DLD1 (cell line): ENCODE measurements around the gene KLF11.

Source experiments
- in situ Hi-C: cut with HindIII; loops from 2 replicates; pipeline ENCODE4 v1.10.0; 2017; ENCODE audit warnings: low sequenced_read_pairs

KLF11 gene

GRCh38 chr2:10043256-10043905 lies at the start of gene KLF11:
KLF11 (plus strand) TSS chr2:10043550; CDS start chr2:10043717, 167 bp downstream.
- in situ Hi-C loops: no loop called here

GRCh38 chr2:9994462-9994861 lies 48.9 kb upstream of the KLF11 start:
- in situ Hi-C loops: no loop called here

- in situ Hi-C loops: no loop called here
These were observed 48.3 kb upstream of the KLF11 start for GRCh38 chr2:9995059-9995458.

- in situ Hi-C loops: no loop called here
These were observed 47.0 kb upstream of the KLF11 start for GRCh38 chr2:9996321-9996720.

- in situ Hi-C loops: no loop called here
These were observed 45.4 kb upstream of the KLF11 start for GRCh38 chr2:9997936-9998335.

GRCh38 chr2:9998916-9999654 lies 44.3 kb upstream of the KLF11 start:
- in situ Hi-C loops: no loop called here

GRCh38 chr2:9999693-10000092 lies 43.7 kb upstream of the KLF11 start:
- in situ Hi-C loops: no loop called here

GRCh38 chr2:10000541-10000940 lies 42.8 kb upstream of the KLF11 start:
- in situ Hi-C loops: no loop called here

- in situ Hi-C loops: no loop called here
These were observed 41.8 kb upstream of the KLF11 start for GRCh38 chr2:10001586-10001985.

- in situ Hi-C loops: no loop called here
These were observed 41.2 kb upstream of the KLF11 start for GRCh38 chr2:10002109-10002508.

DNA sequence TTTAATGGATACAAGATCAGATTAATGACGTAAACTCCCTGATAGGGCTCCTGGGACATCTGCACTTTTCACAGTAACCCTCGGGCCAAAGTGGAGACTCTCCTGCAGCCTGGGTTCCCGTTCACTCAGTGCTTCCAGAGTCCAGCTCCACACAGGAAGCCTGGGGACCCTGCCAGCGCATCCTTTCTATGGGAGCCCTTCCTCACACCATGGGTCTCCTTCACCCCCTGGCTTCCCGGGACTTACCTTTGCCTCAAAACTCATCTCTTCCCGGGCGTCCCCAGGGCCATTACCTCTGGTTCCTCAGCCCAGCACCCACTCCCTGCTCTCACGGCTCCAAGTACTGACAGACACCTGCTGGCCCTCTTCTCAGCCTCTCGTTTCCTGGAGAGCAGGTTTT lies 40.7 kb upstream of the KLF11 start:
- in situ Hi-C loops: no loop called here

- in situ Hi-C loops: no loop called here
These were observed 39.9 kb upstream of the KLF11 start for GRCh38 chr2:10003206-10004125.

DNA sequence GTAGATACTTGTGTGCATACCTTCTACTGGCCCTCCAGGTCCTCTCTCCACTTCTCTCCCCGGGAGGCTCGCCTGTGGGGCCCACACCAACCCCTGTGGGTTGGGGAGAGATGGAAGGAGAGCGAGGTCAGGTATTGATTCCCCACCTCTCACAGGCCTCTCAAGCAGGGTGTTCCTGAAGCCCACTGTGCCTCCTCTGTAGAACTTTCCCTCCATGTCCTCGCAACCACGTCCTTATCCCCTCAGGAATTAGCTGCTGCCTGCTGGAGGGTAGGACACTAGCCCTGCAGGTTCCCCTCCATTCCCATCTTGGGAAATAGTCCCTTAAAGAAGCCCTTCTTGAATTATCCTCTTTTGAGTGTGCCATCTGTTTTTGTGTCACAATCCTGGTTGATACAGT lies 38.9 kb upstream of the KLF11 start:
- in situ Hi-C loops: no loop called here

GRCh38 chr2:10004836-10005235 lies 38.5 kb upstream of the KLF11 start:
- in situ Hi-C loops: no loop called here

- in situ Hi-C loops: no loop called here
These were observed 37.7 kb upstream of the KLF11 start for GRCh38 chr2:10005461-10006235.

GRCh38 chr2:10006236-10007161 lies 36.9 kb upstream of the KLF11 start:
- in situ Hi-C loops: no loop called here

DNA sequence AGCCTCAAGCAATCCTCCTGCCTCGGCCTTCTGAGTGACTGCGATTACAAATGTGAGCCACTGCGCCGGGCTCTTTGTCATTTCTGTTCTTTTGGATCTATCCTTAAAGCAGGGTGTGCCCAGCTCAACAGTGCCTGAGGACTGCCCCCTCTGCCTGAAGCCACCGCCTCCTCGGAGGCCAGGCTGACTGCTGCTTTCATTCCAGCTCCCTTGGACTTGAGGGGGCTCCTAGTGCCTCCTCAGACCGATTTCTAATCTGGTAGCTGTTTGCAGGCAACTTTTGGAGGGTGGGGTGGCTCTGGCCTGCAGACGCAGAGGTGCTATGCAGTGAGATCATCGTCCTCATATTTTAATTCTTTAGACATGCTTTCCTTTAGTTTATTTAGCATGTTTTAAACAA lies 35.9 kb upstream of the KLF11 start:
- in situ Hi-C loops: no loop called here

- in situ Hi-C loops: no loop called here
These were observed 35.2 kb upstream of the KLF11 start for GRCh38 chr2:10007921-10008808.

DNA sequence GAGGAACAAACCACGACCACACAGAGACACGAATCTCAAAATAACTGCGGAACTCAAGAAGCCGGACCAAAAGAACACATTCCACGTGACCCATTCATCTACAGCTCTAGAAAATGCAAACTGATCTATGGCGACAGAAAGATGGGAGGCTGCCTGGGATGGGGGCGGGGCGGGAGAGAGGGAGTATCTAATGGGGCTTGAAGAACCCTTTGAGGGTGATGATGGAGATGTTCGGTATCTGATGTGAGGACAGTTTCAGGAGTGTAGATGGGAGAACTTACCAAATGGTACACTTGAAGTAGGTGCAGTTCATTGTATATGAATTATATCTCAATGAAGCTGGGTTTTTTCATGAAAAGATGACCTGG lies 34.6 kb upstream of the KLF11 start:
- in situ Hi-C loops: no loop called here
